MCF 10A (cell line): ENCODE data around the gene VPS45. TPM values are rescaled to one million over a fixed set of nuclear protein-coding genes. Genes with fewer than 3 reads are reported as not detected.
"Not testable (repeated sequence)": the region's sequence is repeated elsewhere in the genome, so short reads cannot be mapped to it uniquely, and the experiment has no call there.

Experiments
- BruUV-seq: library from RNA; stranded (reverse); fragments of 400-500 nt; replicated peaks from 2 replicates; lab custom pipeline; 2021; lab: Mats Ljungman, UMichigan
- CTCF ChIA-PET: fragments of 300-600 bp; sonication (Branson Sonifier 250); formaldehyde crosslinking; extraction: SDS; loops from one replicate; lab custom pipeline; 2021; ENCODE audit warnings: antibody characterized with exemption, inconsistent platforms; lab: Yijun Ruan, JAX
- POLR2A ChIA-PET: fragments of 300-600, 350-650 bp; sonication (Branson Sonifier 250); formaldehyde crosslinking; extraction: SDS; loops from one replicate; lab custom pipeline; 2020; ENCODE audit warnings: antibody characterized with exemption, inconsistent platforms; lab: Yijun Ruan, JAX
- DNase-seq: peaks from one replicate; pipeline ENCODE4 v3.0.0-alpha.2; 2018; ENCODE audit not compliant: unreplicated experiment
- H3K27ac Mint-ChIP-seq: one replicate; pipeline ENCODE4 v1.8.0; 2022; ENCODE audit warnings: mild to moderate bottlenecking, low read depth, mixed read lengths; ENCODE audit not compliant: unreplicated experiment
- H3K27me3 Mint-ChIP-seq: one replicate; pipeline ENCODE4 v1.8.0; 2022; ENCODE audit warnings: mixed read lengths; ENCODE audit not compliant: insufficient read depth, unreplicated experiment
- H3K36me3 Mint-ChIP-seq: one replicate; pipeline ENCODE4 v1.8.0; 2022; ENCODE audit warnings: mild to moderate bottlenecking, moderate library complexity, mixed read lengths; ENCODE audit not compliant: insufficient read depth, unreplicated experiment
- H3K4me1 Mint-ChIP-seq: one replicate; pipeline ENCODE4 v1.8.0; 2022; ENCODE audit warnings: mixed read lengths; ENCODE audit not compliant: insufficient read depth, unreplicated experiment
- H3K4me3 Mint-ChIP-seq: one replicate; pipeline ENCODE4 v1.8.0; 2022; ENCODE audit warnings: mild to moderate bottlenecking, moderate library complexity, mixed read lengths; ENCODE audit not compliant: unreplicated experiment
- H3K9me3 Mint-ChIP-seq: one replicate; pipeline ENCODE4 v1.8.0; 2022; ENCODE audit warnings: mixed read lengths; ENCODE audit not compliant: unreplicated experiment
- intact Hi-C: fragments of 100-400 bp; cut with micrococcal nuclease; formaldehyde crosslinking; loops from 2 replicates; pipeline ENCODE4 v1.14.1; 2022
- total RNA-seq: library from RNA; stranded (reverse); gene quantifications from 2 replicates; pipeline ENCODE4 v1.2.3, GENCODE V29; 2022
- TF ChIP-seq, protein P1 (sequence below): fragments of 200-600 bp; IDR thresholded peaks from one replicate; pipeline ENCODE4 v1.8.0; 2022; ENCODE audit warnings: antibody characterized with exemption, mild to moderate bottlenecking; ENCODE audit not compliant: unreplicated experiment

Gene VPS45
- total RNA-seq, 1 experiment from 2014 or later, result 35.1 TPM

DNA sequence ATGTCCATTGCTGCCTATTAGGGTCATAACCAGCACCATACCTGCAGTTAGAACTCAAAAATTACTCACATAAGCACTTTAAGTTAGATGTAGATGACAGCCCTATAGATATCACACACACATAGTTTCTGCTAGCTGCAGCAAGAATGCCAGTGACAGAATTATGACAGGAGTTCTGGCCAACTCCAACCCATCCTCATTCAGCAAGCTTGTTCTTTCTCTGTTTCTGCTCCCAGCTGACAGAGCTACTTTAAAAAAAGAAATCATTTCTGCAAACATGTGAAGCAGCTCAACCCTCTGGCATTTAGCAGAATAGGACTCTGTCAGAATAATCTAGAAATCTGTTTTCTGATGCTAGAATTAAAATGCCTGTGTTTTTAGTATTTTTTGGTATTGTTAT is 33.2 kb upstream of the VPS45 start:
- TF ChIP-seq, protein P1, sequence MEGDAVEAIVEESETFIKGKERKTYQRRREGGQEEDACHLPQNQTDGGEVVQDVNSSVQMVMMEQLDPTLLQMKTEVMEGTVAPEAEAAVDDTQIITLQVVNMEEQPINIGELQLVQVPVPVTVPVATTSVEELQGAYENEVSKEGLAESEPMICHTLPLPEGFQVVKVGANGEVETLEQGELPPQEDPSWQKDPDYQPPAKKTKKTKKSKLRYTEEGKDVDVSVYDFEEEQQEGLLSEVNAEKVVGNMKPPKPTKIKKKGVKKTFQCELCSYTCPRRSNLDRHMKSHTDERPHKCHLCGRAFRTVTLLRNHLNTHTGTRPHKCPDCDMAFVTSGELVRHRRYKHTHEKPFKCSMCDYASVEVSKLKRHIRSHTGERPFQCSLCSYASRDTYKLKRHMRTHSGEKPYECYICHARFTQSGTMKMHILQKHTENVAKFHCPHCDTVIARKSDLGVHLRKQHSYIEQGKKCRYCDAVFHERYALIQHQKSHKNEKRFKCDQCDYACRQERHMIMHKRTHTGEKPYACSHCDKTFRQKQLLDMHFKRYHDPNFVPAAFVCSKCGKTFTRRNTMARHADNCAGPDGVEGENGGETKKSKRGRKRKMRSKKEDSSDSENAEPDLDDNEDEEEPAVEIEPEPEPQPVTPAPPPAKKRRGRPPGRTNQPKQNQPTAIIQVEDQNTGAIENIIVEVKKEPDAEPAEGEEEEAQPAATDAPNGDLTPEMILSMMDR, result no peak
- no peaks in the 10 kb centered on the region for H3K27me3 Mint-ChIP-seq
- no peak for DNase-seq
- no peak overlapping the region for H3K4me3 Mint-ChIP-seq
- no peak overlapping the region for H3K27ac Mint-ChIP-seq
- BruUV-seq, result no TSS peak
- CTCF ChIA-PET, result interaction anchor here (0.6 to 2.2 kb wide), 4 partner anchors 17 to 72 kb away, joined by 3 to 11 read pairs (median 4); no protein-coding TSS in a partner anchor
- POLR2A ChIA-PET, result interaction anchor here (2.6 kb wide), 1 partner anchor 7 kb away, joined by 7 read pairs; no protein-coding TSS in a partner anchor
- intact Hi-C loops, result no loop called here
- no peaks in the 10 kb centered on the region for H3K36me3 Mint-ChIP-seq
- H3K4me1 Mint-ChIP-seq, result no peaks in the 10 kb centered on the region
- H3K9me3 Mint-ChIP-seq, result peaks cover 9% of the 10 kb centered on the region

DNA sequence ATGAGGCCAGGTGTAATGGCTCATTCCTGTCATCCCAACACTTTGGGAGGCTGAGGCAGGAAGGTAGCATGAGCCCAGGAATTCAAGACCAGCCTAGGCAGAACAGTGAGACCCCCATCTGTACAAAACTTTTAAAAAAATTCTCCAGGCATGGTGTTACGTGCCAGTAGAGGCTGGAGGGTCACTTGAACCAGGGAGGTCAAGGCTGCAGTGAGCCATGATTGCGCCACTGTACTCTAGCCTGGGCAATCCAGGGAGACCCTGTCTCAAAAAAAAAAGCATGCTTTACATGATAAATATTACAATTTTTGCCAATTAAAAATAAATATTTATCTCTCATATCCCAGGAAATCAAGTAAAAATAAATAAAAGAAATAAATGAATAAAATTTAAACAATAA is 17.6 kb upstream of the VPS45 start:
- Mint-ChIP-seq H3K9me3 (no peaks in the 10 kb centered on the region), H3K4me3 (no peak overlapping the region), H3K27ac (no peak overlapping the region), H3K27me3 (no peaks in the 10 kb centered on the region), H3K4me1 (peaks cover 7% of the 10 kb centered on the region), H3K36me3 (no peaks in the 10 kb centered on the region)
- TF ChIP-seq, protein P1, result no peak
- POLR2A ChIA-PET, result interaction anchor here (1.0 to 2.8 kb wide), 12 partner anchors 12 to 206 kb away, joined by 3 to 43 read pairs (median 6); partner anchors contain the start of genes MTMR11 and OTUD7B
- no TSS peak for BruUV-seq
- intact Hi-C loops, result loop anchor here (1.0 to 2.0 kb wide), 3 partner anchors 41 to 162 kb away; no protein-coding TSS in a partner anchor
- CTCF ChIA-PET, result interaction anchor here (0.7 to 9.4 kb wide), 16 partner anchors 10 to 162 kb away, joined by 3 to 103 read pairs (median 6); a partner anchor contains a TSS
- no peak for DNase-seq

DNA sequence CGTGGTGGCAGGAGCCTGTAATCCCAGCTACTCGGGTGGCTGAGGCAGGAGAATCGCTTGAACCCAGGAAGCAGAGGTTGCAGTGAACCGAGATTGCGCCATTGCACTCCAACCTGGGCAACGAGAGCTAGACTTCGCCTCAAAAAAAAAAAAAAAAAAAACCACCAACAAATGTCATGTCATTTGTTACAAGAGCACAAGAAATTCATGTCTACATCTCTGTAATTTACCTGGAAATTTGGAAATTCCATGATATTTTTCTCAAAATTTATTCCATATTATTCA is 16.5 kb upstream of the VPS45 start:
- no TSS peak for BruUV-seq
- CTCF ChIA-PET, result interaction anchor here (0.6 to 9.4 kb wide), 18 partner anchors 9 to 163 kb away, joined by 3 to 103 read pairs (median 5); partner anchors contain the start of gene VPS45
- TF ChIP-seq, protein P1, result no peak
- POLR2A ChIA-PET, result interaction anchor here (1.0 to 2.8 kb wide), 15 partner anchors 11 to 207 kb away, joined by 3 to 43 read pairs (median 5); partner anchors contain the start of genes MTMR11 and OTUD7B
- Mint-ChIP-seq H3K27me3 (no peaks in the 10 kb centered on the region), H3K4me1 (peaks cover 7% of the 10 kb centered on the region), H3K36me3 (no peaks in the 10 kb centered on the region), H3K9me3 (no peaks in the 10 kb centered on the region), H3K4me3 (no peak overlapping the region), H3K27ac (no peak overlapping the region)
- intact Hi-C loops, result loop anchor here (2.0 kb wide), 1 partner anchor 42 kb away; no protein-coding TSS in a partner anchor
- no peak for DNase-seq

DNA sequence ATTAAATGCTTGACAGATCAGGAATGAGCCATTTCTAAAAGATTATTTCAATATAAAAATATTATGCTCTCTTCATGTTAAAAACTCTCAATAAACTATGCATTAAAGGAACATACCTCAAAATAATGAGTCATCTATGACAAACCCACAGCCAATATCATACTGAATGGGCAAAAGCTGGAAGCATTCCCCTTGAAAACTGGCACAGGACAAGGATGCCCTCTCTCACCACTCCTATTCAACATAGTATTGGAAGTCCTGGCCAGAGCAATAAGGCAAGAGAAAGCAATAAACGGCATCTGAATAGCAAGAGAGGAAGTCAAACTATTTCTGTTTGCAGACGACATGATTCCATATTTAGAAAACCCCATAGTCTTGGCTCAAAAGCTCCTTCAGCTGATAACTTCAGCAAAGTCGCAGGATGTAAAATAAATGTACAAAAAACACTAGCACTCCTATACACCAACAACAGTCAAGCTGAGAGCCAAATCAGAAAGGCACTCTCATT is 15.6 kb upstream of the VPS45 start:
- H3K9me3 Mint-ChIP-seq, H3K4me3 Mint-ChIP-seq, H3K27ac Mint-ChIP-seq, BruUV-seq, H3K27me3 Mint-ChIP-seq, DNase-seq, H3K36me3 Mint-ChIP-seq, H3K4me1 Mint-ChIP-seq: not testable (repeated sequence)
- ChIA-PET CTCF (interaction anchor here (1.0 to 9.4 kb wide), 6 partner anchors 17 to 135 kb away, joined by 3 to 103 read pairs (median 5); no protein-coding TSS in a partner anchor), POLR2A (interaction anchor here (1.1 to 2.8 kb wide), 11 partner anchors 10 to 208 kb away, joined by 3 to 43 read pairs (median 6); partner anchors contain the start of genes MTMR11, OTUD7B and VPS45)
- intact Hi-C loops, result loop anchor here (2.0 kb wide), 1 partner anchor 43 kb away; no protein-coding TSS in a partner anchor
